ENCODE measurements around the gene ZNF428.
"Not testable (repeated sequence)": the region's sequence is repeated elsewhere in the genome, so short reads cannot be mapped to it uniquely, and the experiment has no call there.

The ZNF428 gene

GRCh38 chr19:43639519-43640423 lies 20.3 kb upstream of the ZNF428 start, which contains the start of gene CADM4:
CADM4 (minus strand) TSS chr19:43639850; CDS start chr19:43639790, 60 bp downstream.
- peak; percentile 35 for DNase-seq (ENCODE audit: low spot score)

- no peak for DNase-seq (ENCODE audit: low spot score)
Measured at GRCh38 chr19:43638995-43639518, 19.6 kb upstream of the ZNF428 start.

DNA sequence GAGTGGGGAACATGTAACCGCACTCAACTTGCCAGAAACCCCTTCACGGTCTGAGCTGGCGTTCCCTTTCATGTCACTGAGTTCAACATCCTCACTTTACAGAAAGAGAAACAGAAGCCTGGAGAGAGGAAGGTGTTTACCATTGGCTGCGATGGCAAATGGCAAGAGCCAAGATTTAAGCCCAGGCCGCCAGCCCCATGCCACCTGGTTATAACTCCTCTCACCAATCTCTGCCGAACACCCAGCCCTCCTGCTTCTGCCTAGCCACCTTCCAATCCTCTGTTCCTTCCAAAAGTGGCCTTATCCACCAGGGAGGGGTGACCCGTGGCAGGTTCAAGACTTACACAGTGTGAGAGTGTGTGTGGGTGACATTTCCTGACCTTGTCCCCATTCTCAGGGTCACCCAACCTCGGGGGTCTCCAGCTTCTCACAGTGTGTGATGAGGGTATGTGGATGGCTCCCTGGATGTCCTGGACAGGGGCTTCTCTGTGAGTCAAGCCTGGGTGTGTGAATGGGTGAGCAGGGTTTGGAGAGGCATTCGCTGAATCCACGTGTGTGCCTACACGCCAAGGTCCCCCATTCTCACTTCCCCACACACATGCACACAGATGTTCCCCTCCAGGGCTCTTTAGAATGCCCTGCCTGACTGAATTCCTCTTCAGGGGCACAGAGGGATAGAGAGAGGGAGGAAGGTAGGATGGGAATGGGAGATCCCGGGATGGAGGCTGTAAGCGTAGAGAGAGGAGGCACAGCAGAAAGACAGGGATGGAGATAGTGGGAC lies 19.0 kb upstream of the ZNF428 start:
- no peak for DNase-seq (ENCODE audit: low spot score)

GRCh38 chr19:43636121-43636683 lies 16.8 kb upstream of the ZNF428 start:
- no peak for DNase-seq (ENCODE audit: low spot score)

GRCh38 chr19:43635561-43635940 lies 16.1 kb upstream of the ZNF428 start:
- DNase-seq (ENCODE audit: low spot score) = not testable (repeated sequence)

DNA sequence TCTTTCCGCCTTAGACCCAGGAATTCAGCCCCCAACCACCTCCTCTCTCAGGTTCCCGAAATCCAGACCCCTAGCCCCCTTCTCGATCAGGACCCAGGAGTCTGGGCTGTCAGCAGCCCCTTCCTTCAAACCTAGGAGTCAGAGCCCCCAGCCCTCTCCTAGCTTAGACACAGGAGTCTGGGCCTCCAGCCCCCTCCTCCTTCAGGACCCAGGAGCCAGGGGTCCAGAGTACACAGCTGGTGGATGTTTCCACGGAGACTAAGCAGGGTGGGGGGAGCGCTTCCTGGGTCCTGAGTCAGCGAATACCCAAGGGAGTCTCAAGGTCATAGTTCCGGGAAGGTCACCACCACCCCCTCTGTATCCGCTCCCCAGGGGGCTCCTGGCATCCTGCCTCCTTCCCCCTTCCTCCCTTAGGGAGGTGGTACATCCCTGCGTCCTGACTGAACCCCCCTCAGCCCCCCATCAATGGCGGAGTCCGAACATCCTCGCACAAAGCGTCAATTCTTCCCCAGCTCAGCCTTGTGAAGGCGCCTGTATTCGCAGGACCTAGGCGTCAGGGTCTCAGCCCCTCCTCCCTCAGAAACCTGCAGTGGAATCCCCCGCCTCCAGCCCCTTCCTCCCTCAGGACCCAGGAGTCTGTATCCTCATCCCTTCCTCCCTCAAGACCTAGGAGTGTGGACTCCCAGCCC lies 15.6 kb upstream of the ZNF428 start:
- DNase-seq (ENCODE audit: low spot score) = no peak

DNA sequence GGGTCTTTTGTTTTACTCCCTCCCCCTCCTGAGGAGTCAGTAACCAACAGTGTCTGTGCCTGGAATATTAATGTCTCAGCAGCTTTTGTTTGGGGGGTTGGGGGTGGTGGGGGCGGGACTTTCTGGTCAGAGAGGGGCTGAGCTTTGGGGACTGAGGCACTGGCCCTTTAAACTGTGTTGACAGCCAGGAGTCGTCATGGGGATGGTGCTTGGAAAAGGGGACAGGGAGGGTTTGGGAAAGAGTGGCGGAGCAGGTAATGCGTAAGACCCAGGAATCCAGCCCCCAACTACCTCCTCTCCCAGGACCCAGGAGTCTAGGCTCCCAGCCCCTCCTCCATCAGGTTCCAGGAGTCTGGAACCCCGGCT lies 15.1 kb upstream of the ZNF428 start:
- no peak for DNase-seq (ENCODE audit: low spot score)

DNA sequence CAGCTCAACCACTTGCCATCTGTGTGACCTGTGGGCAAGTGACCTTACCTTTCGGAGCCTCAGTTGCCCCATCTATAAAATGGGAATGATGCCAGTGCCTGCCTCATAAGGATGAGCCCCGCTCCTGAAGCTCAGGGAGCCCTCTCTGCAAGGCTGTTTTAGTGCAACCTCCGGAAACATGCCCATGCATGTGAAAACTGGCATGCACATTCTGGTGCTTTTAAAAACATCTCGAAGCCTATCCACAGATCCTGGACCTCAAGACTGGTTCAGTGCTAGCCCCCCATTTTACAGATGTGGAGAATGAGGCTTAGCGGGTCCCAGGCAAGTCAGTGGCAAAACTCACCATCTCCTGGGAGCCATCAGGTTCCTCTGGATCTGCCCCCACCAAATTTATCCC lies 14.6 kb upstream of the ZNF428 start:
- DNase-seq (ENCODE audit: low spot score) = no peak

- no peak for DNase-seq (ENCODE audit: low spot score)
Measured at GRCh38 chr19:43633520-43633919, 14.1 kb upstream of the ZNF428 start.

DNA sequence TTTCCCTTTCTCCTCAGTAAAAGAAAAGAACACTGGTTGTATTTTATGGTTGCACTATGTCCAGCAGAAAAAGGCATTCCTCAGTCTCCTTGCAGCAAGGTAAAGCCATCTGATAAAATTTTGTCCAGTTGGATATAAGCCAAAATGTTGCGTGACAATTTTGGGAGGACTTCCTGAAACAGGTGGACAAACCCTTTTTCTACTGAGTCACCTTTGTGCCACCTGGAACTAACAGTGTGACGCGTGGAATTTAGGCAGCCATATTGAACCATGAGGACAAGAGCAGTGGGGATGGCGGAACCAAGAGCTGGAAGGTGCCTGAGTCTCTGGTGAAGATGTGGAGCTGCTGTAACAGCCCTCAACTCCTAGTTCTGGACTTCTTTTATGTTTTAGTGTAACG lies 12.1 kb upstream of the ZNF428 start:
- DNase-seq (ENCODE audit: low spot score) = no peak

GRCh38 chr19:43628646-43629326 lies 9.4 kb upstream of the ZNF428 start:
- DNase-seq (ENCODE audit: low spot score) = no peak

DNA sequence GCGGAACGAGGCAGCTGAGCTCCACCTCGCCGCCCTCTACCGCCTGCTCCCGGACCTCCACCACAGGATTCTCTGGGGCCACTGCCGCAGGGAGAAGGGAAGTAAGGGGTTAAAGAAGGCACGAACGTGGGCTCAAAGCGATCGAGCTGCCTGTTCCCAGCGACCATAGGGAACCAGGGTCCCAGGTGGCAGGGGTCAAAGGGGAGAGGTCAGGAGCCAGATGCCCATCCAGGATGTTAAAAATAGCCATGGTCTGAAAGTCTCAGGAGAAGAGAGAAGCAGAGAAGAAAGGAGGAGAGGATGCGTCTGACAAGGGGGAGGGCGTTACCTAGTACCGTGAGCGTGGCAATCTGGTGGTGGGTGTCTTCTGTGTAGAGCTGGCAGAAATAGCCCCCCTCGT lies 7.4 kb upstream of the ZNF428 start:
- DNase-seq (ENCODE audit: low spot score) = no peak

- DNase-seq (ENCODE audit: low spot score) = no peak
Measured at GRCh38 chr19:43625918-43626579, 6.6 kb upstream of the ZNF428 start.

- DNase-seq (ENCODE audit: low spot score) = peak; percentile 84
Measured at GRCh38 chr19:43624933-43625332, 5.5 kb upstream of the ZNF428 start.

DNA sequence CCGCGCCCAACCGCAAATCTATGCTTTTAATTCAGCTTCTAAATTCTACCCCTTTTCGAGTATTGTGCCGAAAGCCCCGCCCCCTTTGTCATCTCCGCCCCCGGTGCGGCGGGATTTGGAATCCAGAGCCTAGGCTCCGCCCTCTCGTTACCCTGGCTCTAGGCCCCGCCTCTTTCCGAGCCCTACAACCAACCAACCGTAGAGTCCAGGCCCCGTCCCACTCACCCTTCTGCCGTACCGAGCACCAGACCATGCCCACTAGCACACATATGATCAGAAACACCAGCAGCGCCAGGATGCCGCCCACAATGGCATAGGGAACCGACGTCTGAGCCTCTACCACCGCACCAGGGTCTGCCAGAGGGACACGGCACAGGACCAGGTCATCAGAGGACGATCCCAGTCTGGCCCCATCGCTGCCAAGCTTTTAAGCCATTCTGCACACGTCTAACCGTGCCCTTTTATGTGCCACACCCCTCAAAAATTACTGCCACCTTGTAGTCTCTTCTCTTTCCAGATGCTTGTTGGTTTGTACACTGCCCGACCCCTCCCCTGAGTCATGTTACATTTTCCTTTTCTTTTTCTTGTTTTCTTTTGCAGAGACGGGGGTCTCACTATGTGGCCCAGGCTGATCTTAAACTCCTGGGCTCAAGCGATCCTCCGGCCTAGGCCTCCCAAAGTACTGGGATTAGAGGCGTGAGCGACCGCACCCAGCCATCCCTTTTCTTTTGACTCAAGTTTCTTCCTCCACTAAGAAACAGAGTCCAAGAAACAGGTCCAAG lies 4.7 kb upstream of the ZNF428 start:
- no peak for DNase-seq (ENCODE audit: low spot score)

DNA sequence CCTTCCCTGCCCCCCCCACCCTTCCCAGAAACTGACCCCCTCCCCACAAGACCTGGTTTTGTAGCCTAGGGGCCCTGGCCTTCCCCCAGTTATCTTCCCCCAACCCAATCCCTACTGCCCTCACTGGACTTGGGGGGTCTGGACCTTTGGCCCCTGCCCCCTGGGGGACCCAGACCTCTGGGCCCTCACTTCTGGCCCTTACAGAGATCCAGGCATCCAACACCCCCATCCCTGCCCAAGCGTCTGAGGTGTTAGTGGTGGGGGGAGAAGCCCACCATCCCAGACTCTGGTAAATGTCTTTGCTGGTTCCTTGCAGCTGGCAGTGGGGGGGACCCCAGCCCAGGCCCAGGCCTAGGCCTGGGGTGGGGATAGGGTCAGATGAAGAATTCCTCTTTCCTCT lies 3.5 kb upstream of the ZNF428 start:
- DNase-seq (ENCODE audit: low spot score) = no peak

GRCh38 chr19:43622070-43622469 lies 2.6 kb upstream of the ZNF428 start:
- no peak for DNase-seq (ENCODE audit: low spot score)

GRCh38 chr19:43620061-43621001 lies 902 bp upstream of the ZNF428 start:
- DNase-seq (ENCODE audit: low spot score) = no peak

GRCh38 chr19:43618921-43619261 lies 538 bp downstream of the ZNF428 start:
- DNase-seq (ENCODE audit: low spot score) = peak; percentile 25
